GM21447 (cell line): ENCODE results near the gene SYCE3.
A peak's percentile ranks its signal among the peaks of the same experiment; 100 is the strongest.

Experiments
- ATAC-seq: cut with Tn5 transposase; IDR thresholded peaks from one replicate; pipeline ENCODE4 v1.9.1; 2021; ENCODE audit not compliant: unreplicated experiment

Gene SYCE3

GRCh38 chr22:50600967-50601668, 38.4 kb upstream of the SYCE3 start:
- no peak for ATAC-seq

- no peak for ATAC-seq
Measured at GRCh38 chr22:50600538-50600937, 37.8 kb upstream of the SYCE3 start, which contains the start of gene MAPK8IP2. Gene MAPK8IP2, plus strand, starts transcription at chr22:50600793. Its CDS starts 26 bp downstream, at chr22:50600819.

- ATAC-seq = no peak
Measured at GRCh38 chr22:50599816-50600455, 37.2 kb upstream of the SYCE3 start.

- ATAC-seq = no peak
Measured at GRCh38 chr22:50597097-50597496, 34.4 kb upstream of the SYCE3 start.

- ATAC-seq = no peak
Measured at GRCh38 chr22:50595189-50595588, 32.5 kb upstream of the SYCE3 start.

- no peak for ATAC-seq
Measured at GRCh38 chr22:50587407-50587806, 24.7 kb upstream of the SYCE3 start.

- ATAC-seq = no peak
Measured at GRCh38 chr22:50586416-50586815, 23.7 kb upstream of the SYCE3 start.

GRCh38 chr22:50585781-50586180, 23.1 kb upstream of the SYCE3 start:
- no peak for ATAC-seq

GRCh38 chr22:50585238-50585637, 22.5 kb upstream of the SYCE3 start:
- no peak for ATAC-seq

GRCh38 chr22:50584106-50585096, 21.7 kb upstream of the SYCE3 start:
- no peak for ATAC-seq

GRCh38 chr22:50583294-50583861, 20.7 kb upstream of the SYCE3 start:
- ATAC-seq = peak; percentile 28

- ATAC-seq = peak; percentile 84
Measured at GRCh38 chr22:50582493-50583293, 20.0 kb upstream of the SYCE3 start, which contains the start of gene CHKB. Gene CHKB, minus strand, starts transcription at chr22:50582849. Its CDS starts 68 bp downstream, at chr22:50582781.

- ATAC-seq = no peak
Measured at GRCh38 chr22:50581950-50582492, 19.3 kb upstream of the SYCE3 start.

GRCh38 chr22:50581031-50581949, 18.6 kb upstream of the SYCE3 start:
- ATAC-seq = no peak

GRCh38 chr22:50579752-50580151, 17.0 kb upstream of the SYCE3 start:
- ATAC-seq = no peak

- no peak for ATAC-seq
Measured at GRCh38 chr22:50578776-50579310, 16.1 kb upstream of the SYCE3 start.

- ATAC-seq = no peak
Measured at GRCh38 chr22:50577987-50578775, 15.5 kb upstream of the SYCE3 start, which contains the start of gene CPT1B. Gene CPT1B, minus strand, starts transcription at chr22:50578427. Its CDS starts 512 bp downstream, at chr22:50577915.

- ATAC-seq = no peak
Measured at GRCh38 chr22:50577697-50577986, 14.9 kb upstream of the SYCE3 start.
